Eye (tissue), 1 donor: ENCODE results near the gene HEXIM1.
A peak's percentile ranks its signal among the peaks of the same experiment; 100 is the strongest.

Experiments used
- DNase-seq: peaks from one replicate; pipeline ENCODE4 v3.0.0-alpha.2; 2015

HEXIM1 gene

DNA sequence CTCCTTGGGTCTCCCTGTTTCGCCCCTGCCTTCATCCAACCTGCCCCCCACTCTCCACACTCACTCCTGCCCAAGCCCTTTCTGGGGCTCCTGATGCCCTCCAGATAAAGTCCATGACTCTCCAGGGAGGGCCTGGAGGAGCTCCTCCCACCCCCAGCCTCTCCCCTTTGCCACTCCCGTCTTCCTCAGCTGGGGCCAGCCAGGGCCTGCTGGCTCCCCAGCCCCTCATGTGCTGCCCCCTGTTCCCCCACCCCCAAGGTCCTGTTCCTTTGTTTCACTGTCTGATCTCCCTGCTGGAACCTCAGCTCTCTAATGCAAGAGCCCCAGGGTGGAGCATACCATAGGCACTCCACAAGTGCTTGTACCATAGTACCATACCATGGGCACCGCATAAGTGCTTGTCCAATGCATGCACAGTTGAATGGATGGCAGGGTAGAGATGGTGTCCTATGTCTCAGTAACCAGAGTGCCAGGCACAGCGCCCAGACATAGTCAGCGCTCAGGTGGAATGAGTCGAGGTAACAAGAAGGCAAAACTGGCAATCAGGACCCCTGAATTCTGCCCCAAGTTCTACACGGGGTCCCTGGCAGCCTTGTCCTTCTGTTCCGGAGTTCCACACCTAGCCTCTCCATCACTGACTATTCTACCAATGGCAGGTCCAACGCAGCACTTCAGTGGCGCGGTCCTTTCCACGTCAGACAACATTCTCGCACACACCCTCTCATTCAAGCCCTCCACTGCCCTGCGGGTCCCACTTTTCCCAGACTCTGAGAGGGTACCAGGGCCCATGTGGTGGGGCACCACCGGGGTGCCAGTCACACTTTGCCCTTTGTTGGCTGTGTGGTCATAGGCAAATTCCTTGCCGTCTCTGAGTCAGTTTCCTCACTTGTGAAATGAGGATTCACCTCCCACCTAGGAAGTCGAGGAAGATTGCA lies 17.3 kb upstream of the HEXIM1 start:
- DNase-seq = no peak

- peak; percentile 89 for DNase-seq
Measured at GRCh38 chr17:45131616-45132319, 16.5 kb upstream of the HEXIM1 start.

DNA sequence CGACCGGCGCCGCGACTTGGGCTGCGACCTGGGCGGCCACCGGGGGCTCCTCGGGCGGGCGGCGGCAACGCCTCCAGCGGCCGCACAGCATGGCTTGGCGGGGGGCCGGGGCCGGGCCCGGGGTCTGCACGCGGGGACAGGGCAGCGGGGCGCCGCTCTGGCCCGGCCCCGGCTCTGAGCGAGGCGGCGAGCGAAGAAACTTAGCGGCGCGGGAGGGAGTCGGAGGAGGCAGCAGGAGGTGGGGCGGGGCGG lies 16.0 kb upstream of the HEXIM1 start, which contains the start of gene PLCD3:
TSS of gene PLCD3 (minus strand) at position 196 of the 252 bp plus-strand sequence. CDS start at position 91, 105 bp downstream.
- DNase-seq = no peak

DNA sequence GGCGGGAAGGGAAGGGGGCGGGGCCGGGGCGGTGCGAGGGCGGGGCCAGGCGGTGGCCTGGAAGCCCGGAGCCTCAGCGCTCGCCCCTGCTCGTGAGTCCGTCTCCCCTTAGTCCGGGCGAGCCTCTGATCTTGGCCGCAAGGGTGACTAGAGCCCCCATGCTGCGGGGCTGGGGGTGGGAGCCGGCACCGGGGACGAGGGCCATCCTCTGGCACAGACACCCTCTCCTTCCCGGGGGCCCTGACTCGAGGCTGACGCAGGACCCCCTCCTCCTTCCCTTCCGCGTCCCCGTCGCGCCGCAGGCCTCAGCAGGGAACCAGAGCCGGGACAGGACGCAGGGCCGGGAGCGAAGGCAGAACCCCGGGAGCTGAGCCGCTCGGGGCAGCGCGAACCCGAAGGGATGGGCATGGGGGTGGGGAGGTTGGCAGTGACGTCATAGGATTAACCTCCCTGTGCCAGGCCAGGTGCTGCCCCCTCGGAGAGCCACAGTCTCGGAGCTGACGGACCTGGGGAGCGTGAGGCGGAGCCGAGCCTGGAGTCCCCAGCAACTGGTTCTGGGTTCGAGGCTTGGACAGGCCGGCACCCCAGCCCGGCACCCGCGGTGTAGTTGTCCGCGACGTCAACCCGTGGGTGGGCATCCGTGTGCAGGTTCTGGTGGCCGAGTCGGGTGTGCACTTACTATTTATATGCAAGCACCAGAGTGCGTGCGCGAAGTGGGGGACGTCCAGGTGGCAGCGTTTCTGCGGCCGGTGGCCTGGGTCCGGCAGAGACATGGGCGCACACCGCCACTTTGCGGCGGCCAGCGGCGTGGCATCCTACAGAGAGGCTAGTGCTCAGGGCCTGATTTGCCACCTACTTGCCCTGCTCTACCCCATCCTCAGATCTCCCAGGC lies 15.5 kb upstream of the HEXIM1 start:
- peak; percentile 90 for DNase-seq

DNA sequence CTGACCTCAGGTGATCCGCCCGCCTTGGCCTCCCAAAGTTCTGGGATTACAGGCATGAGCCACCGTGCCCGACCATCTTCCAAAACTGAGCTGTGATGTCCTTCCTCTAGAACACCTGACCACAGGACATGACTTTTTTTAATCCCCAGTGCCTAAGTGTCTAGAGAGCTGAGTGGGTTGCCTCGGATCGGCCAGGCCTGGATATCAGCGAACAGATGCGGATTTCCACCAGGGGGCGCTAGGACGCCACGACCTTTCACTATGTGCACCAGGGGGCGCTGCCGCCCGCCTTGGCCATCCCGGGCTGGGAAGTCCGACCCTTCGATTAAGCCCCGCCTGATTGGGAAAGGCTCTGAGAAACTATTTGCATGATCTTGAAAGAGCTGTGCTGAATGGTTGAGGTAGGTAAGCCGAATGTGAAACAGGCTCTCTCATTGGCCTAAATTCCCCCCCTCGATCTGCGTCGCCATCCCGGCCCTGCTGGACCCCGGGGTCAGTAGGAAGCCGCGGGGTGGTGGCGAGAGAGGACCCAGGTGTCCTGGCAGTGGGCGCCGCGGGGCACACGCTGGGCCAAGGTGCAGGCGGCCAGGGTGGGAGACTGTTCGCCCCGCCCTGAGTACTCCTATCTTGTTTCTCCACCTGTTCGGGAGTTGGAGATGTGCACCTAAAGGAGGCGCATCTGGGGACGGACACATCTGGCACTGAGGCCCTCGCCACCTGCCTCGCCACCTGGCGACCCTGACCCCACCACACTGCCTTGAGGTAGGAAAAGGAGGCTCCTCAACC lies 12.9 kb upstream of the HEXIM1 start, which contains the start of gene ACBD4:
TSS of gene ACBD4 (plus strand) at position 496 of the 786 bp plus-strand sequence. CDS start 458 bp downstream, outside the sequence.
- peak; percentile 99 for DNase-seq

- peak; percentile 66 for DNase-seq
Measured at GRCh38 chr17:45135978-45136791, 12.1 kb upstream of the HEXIM1 start.

DNA sequence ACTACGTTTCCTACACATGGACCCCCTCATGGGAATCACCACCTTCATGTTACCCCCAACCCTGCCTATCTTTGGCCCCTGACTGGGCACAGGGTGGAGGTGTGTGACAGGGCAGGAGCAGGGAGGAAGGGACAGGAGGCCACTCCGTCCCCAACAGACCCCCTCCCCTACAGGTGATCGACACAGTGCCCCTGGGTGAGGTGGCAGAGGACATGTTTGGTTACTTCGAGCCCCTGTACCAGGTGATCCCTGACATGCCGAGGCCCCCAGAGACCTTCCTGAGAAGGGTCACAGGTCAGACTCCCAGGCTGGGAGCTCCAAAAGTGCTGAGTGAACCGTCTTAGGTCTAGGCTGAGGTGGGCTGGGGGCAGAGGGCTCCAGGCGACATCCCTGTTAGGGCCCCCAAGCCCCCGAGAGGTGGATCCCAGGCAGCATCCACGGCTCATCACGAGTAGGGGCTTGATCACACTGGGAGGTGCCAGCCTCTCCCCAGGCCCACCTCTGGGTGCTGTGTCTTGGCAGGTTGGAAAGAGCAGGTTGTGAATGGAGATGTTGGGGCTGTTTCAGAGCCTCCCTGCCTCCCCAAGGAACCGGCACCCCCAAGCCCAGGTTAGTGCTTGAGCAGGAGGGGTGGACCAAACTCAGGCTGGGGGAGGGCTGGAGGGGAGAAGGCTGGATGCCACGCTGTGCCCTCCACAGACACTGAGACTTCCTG lies 11.3 kb upstream of the HEXIM1 start:
- no peak for DNase-seq

DNA sequence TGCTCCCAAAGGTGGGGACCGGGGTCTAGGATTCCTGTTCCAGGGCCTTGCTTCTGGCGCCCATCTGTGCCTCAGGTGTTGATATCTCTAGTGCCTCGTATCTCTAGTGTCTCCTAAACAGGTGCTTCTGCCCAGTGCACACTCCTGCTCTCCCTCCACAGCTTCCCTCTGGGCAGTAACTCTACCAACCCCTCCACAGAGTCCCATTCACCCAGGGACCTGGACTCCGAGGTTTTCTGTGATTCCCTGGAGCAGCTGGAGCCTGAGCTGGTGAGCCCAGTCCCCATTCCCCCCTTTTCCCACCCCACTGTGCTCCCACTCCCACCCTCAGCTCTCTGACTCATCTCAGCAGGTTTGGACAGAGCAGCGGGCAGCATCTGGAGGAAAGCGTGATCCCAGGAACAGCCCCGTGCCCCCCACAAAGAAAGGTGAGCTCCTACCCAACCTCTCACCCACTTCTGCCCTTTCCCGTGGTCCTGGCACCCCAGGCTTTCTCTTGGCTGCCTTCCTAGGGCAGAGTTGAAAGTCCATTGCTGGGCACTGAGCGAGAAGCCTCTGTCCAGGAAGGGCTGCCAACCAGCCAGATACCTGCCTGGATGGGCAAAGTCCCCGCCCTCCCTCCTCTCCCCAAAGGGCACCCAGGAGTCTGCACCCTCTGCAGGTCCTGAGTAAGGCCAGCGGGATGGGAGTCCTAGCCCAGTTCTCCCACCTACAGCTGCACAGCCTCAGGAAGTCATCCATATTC lies 10.5 kb upstream of the HEXIM1 start:
- no peak for DNase-seq

DNA sequence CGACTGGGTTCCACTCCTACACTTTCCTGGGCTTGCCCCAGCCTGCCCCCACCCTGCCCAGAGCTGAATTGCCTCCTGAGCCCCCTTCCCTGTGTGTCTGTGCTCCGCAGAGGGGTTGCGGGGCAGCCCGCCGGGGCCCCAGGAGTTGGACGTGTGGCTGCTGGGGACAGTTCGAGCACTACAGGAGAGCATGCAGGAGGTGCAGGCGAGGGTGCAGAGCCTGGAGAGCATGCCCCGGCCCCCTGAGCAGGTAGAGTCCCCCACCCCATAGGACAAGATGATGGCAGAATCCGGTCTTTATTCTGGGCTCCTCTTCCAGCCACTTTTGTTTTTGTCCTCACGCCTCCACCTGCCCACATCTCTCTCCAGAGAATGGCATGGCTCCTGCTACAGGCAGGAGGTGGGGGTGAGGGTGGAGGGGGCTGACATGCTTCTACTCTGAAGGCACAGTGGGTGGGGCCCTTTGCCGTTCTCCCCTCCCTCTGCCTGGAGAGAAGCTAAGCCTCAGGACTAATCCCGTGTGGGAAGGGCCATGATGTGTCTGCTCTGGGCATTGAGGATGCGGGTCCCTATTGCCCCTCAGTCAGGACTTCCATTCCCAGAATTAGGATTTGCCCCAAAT lies 9.3 kb upstream of the HEXIM1 start:
- DNase-seq = no peak

- no peak for DNase-seq
Measured at GRCh38 chr17:45139533-45139920, 8.7 kb upstream of the HEXIM1 start.

GRCh38 chr17:45143094-45143670 lies 5.1 kb upstream of the HEXIM1 start:
- DNase-seq = no peak

GRCh38 chr17:45143767-45144198 lies 4.5 kb upstream of the HEXIM1 start:
- DNase-seq = peak; percentile 91

GRCh38 chr17:45144199-45145034 lies 3.9 kb upstream of the HEXIM1 start:
- DNase-seq = no peak

GRCh38 chr17:45145035-45145389 lies 3.3 kb upstream of the HEXIM1 start:
- no peak for DNase-seq

- DNase-seq = no peak
Measured at GRCh38 chr17:45146166-45146565, 2.1 kb upstream of the HEXIM1 start.

DNA sequence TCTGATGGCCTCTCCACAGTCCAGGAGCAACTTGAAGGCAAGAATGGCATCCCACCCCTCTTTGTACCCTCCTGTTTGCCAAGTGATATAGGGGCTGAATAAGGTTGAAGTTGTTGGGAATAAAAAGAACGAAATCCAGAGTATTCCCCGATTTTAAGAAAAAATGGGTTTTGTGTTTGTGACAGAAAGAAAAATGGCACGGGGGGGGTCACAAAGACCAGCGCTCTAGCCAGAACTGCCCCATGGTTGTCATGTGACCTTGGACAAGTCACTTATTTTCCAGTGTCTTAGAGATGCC lies 1.7 kb upstream of the HEXIM1 start:
- no peak for DNase-seq

- no peak for DNase-seq
Measured at GRCh38 chr17:45146890-45147580, 1.2 kb upstream of the HEXIM1 start.
